HepG2 (cell line): ENCODE results near the gene ARL5C. TPM values are rescaled to one million over a fixed set of nuclear protein-coding genes. Genes with fewer than 3 reads are reported as not detected.

Experiments
- AHDC1 ChIP-seq: sonication (generic); formaldehyde crosslinking; IDR thresholded peaks from 2 replicates; pipeline ENCODE4 v1.5.1; 2020; ENCODE audit warnings: mild to moderate bottlenecking, missing genetic modification reagents, borderline replicate concordance
- FOSL2 ChIP-seq: sonication (generic); formaldehyde crosslinking; IDR thresholded peaks from 2 replicates; pipeline ENCODE4 v1.4.0; 2020; ENCODE audit warnings: missing genetic modification reagents
- GMEB1 ChIP-seq: sonication (generic); formaldehyde crosslinking; IDR thresholded peaks from 2 replicates; pipeline ENCODE4 v1.5.1; 2020; ENCODE audit warnings: missing genetic modification reagents, mild to moderate bottlenecking, borderline replicate concordance
- JUNB ChIP-seq: sonication (generic); formaldehyde crosslinking; IDR thresholded peaks from 2 replicates; pipeline ENCODE4 v1.8.0; 2022; ENCODE audit warnings: missing genetic modification reagents, mild to moderate bottlenecking, borderline replicate concordance
- MIXL1 ChIP-seq: IDR thresholded peaks from 2 replicates; pipeline ENCODE4 v1.6.1; 2016
- NCOR1 ChIP-seq: fragments of 200-600 bp; sonication (generic); IDR thresholded peaks from 2 replicates; pipeline ENCODE4 v1.7.0; 2017; ENCODE audit warnings: antibody characterized with exemption, low read length, borderline replicate concordance
- THAP11 ChIP-seq: IDR thresholded peaks from 2 replicates; pipeline ENCODE4 v1.6.1; 2016; ENCODE audit warnings: missing biosample characterization, missing genetic modification reagents
- THAP8 ChIP-seq: sonication (generic); formaldehyde crosslinking; IDR thresholded peaks from 2 replicates; pipeline ENCODE4 v1.5.1; 2020; ENCODE audit warnings: missing genetic modification reagents, mild to moderate bottlenecking, borderline replicate concordance
- ZNF430 ChIP-seq: sonication (generic); formaldehyde crosslinking; IDR thresholded peaks from 2 replicates; pipeline ENCODE4 v1.9.0; 2021; ENCODE audit warnings: mild to moderate bottlenecking, missing genetic modification reagents
- ZNF619 ChIP-seq: sonication (generic); formaldehyde crosslinking; IDR thresholded peaks from 2 replicates; pipeline ENCODE4 v1.4.0; 2020; ENCODE audit warnings: mild to moderate bottlenecking, missing genetic modification reagents
- polyA plus RNA-seq, 8 experiments: library from polyadenylated mRNA; depleted of rRNA in 3 of 8; stranded (reverse) in 7 of 8; unstranded in 1 of 8; fragments of >200 nt; fragmentation: Illumina TruSeq in 4 of 8; extraction: Trizol in 4 of 8; gene quantifications; 2 replicates each; pipeline versions ENCODE4 v1.2.1 to v1.2.3, GENCODE V29; 2011 to 2016; ENCODE audit warnings: low read depth in 4 of 8, missing spikeins in 1 of 8, mixed read lengths in 1 of 8; ENCODE audit not compliant: insufficient read depth in 1 of 8
- total RNA-seq, 5 experiments: library from RNA; depleted of rRNA; stranded (reverse); fragments of >200 nt; fragmentation: Illumina TruSeq; extraction: Trizol; gene quantifications; 2 replicates each; pipeline ENCODE4 v1.2.3, GENCODE V29; 2016; ENCODE audit warnings: low read depth in 1 of 5
- TF ChIP-seq, protein P1 (sequence below): sonication (generic); formaldehyde crosslinking; IDR thresholded peaks from 2 replicates; pipeline ENCODE4 v1.9.0; 2022; ENCODE audit warnings: low read depth, missing genetic modification reagents

Gene ARL5C
- total and polyA plus RNA-seq, 2 of the 13 experiments (the other 11 are each of a cell fraction or from before 2014, with no cell fraction given): not detected

GRCh38 chr17:39200070-39200879 lies 34.3 kb upstream of the ARL5C start, which contains the start of gene RPL19 (continued):
- TF ChIP-seq THAP8 (0 out of 2 replicates have a peak, but pooled peaks have one; percentile 48), FOSL2 (CRISPR knock-in tag) (peak; percentile 39; the same call in 1 of the 2 replicates), THAP11 (CRISPR knock-in tag) (peak; percentile 68), AHDC1 (CRISPR knock-in tag) (peak; percentile 11; the same call in 1 of the 2 replicates), GMEB1 (CRISPR knock-in tag) (peak; percentile 13; the same call in 1 of the 2 replicates), ZNF619 (CRISPR knock-in tag) (peak; percentile 70; the same call in 1 of the 2 replicates), NCOR1 (peak; percentile 39; the same call in 1 of the 2 replicates), MIXL1 (CRISPR knock-in tag) (0 out of 2 replicates have a peak, but pooled peaks have one; percentile 21), JUNB (CRISPR knock-in tag) (no peak), ZNF430 (CRISPR knock-in tag) (peak; percentile 7; the same call in 1 of the 2 replicates)
- TF ChIP-seq, protein P1, sequence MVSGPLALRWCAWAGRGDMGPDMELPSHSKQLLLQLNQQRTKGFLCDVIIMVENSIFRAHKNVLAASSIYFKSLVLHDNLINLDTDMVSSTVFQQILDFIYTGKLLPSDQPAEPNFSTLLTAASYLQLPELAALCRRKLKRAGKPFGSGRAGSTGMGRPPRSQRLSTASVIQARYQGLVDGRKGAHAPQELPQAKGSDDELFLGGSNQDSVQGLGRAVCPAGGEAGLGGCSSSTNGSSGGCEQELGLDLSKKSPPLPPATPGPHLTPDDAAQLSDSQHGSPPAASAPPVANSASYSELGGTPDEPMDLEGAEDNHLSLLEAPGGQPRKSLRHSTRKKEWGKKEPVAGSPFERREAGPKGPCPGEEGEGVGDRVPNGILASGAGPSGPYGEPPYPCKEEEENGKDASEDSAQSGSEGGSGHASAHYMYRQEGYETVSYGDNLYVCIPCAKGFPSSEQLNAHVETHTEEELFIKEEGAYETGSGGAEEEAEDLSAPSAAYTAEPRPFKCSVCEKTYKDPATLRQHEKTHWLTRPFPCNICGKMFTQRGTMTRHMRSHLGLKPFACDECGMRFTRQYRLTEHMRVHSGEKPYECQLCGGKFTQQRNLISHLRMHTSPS: 0 out of 2 replicates have a peak, but pooled peaks have one; percentile 27
